Occipital lobe (tissue), 2 donors: ENCODE data around the gene FHOD3. TPM values are rescaled to one million over a fixed set of nuclear protein-coding genes. Genes with fewer than 3 reads are reported as not detected.
A peak's percentile ranks its signal among the peaks of the same experiment; 100 is the strongest.
"Not testable (repeated sequence)": the region's sequence is repeated elsewhere in the genome, so short reads cannot be mapped to it uniquely, and the experiment has no call there.

Experiments used
- DNase-seq: peaks from one replicate; lab custom pipeline; 2025; lab: John Stamatoyannopoulos, UW
- total RNA-seq: library from RNA; depleted of rRNA; stranded (reverse); fragments of >200 nt; gene quantifications from one replicate; pipeline ENCODE4 v1.2.3, GENCODE V29; 2014

Gene FHOD3
- total RNA-seq, 1 donor from 2014 or later = 51.2 TPM

GRCh38 chr18:36441426-36442240, 144.1 kb downstream of the FHOD3 start:
- peak; percentile 18 for DNase-seq

GRCh38 chr18:36442717-36443116, 145.2 kb downstream of the FHOD3 start:
- DNase-seq = no peak

GRCh38 chr18:36446059-36446458, 148.5 kb downstream of the FHOD3 start:
- no peak for DNase-seq

GRCh38 chr18:36448384-36449290, 151.1 kb downstream of the FHOD3 start:
- no peak for DNase-seq

GRCh38 chr18:36449451-36449850, 151.9 kb downstream of the FHOD3 start:
- no peak for DNase-seq

- DNase-seq = no peak
Measured at GRCh38 chr18:36450264-36450663, 152.8 kb downstream of the FHOD3 start.

GRCh38 chr18:36451454-36452251, 154.1 kb downstream of the FHOD3 start:
- DNase-seq = no peak

- DNase-seq = no peak
Measured at GRCh38 chr18:36454245-36454644, 156.7 kb downstream of the FHOD3 start.

- DNase-seq = no peak
Measured at GRCh38 chr18:36454848-36455458, 157.4 kb downstream of the FHOD3 start.

GRCh38 chr18:36455931-36456330, 158.4 kb downstream of the FHOD3 start:
- no peak for DNase-seq

- no peak for DNase-seq
Measured at GRCh38 chr18:36456622-36457021, 159.1 kb downstream of the FHOD3 start.

GRCh38 chr18:36457683-36458082, 160.2 kb downstream of the FHOD3 start:
- DNase-seq = no peak

- DNase-seq = no peak
Measured at GRCh38 chr18:36458306-36458705, 160.8 kb downstream of the FHOD3 start.

GRCh38 chr18:36459203-36459602, 161.7 kb downstream of the FHOD3 start:
- DNase-seq = no peak

GRCh38 chr18:36459786-36460185, 162.3 kb downstream of the FHOD3 start:
- DNase-seq = no peak

GRCh38 chr18:36460324-36460850, 162.9 kb downstream of the FHOD3 start:
- no peak for DNase-seq

- no peak for DNase-seq
Measured at GRCh38 chr18:36460854-36461253, 163.3 kb downstream of the FHOD3 start.

- no peak for DNase-seq
Measured at GRCh38 chr18:36461551-36461987, 164.1 kb downstream of the FHOD3 start.

GRCh38 chr18:36463516-36463915, 166.0 kb downstream of the FHOD3 start:
- not testable (repeated sequence) for DNase-seq

- DNase-seq = no peak
Measured at GRCh38 chr18:36464126-36464651, 166.7 kb downstream of the FHOD3 start.

GRCh38 chr18:36465276-36465675, 167.8 kb downstream of the FHOD3 start:
- no peak for DNase-seq
